Right hindlimb (tissue), 1 donor: ENCODE data around the gene ZNF19.
"Not testable (repeated sequence)": the region's sequence is repeated elsewhere in the genome, so short reads cannot be mapped to it uniquely, and the experiment has no call there.

Experiments used
- DNase-seq: peaks from one replicate; pipeline ENCODE4 v3.0.0-alpha.2; 2018

Gene ZNF19

GRCh38 chr16:71489122-71489521, at the start of gene ZNF19:
TSS of gene ZNF19 (minus strand) at chr16:71489324. CDS start at chr16:71482114, 7,210 bp downstream.
- DNase-seq: no peak

GRCh38 chr16:71537643-71538042, 48.5 kb upstream of the ZNF19 start:
- DNase-seq: no peak

- no peak for DNase-seq
These were observed 47.8 kb upstream of the ZNF19 start for GRCh38 chr16:71536752-71537499.

GRCh38 chr16:71532366-71532765, 43.2 kb upstream of the ZNF19 start:
- no peak for DNase-seq

GRCh38 chr16:71528863-71529262, 39.7 kb upstream of the ZNF19 start:
- no peak for DNase-seq

GRCh38 chr16:71528257-71528656, 39.1 kb upstream of the ZNF19 start:
- no peak for DNase-seq

- DNase-seq: no peak
These were observed 37.0 kb upstream of the ZNF19 start, which contains the start of gene CHST4 for GRCh38 chr16:71526111-71526631. TSS of gene CHST4 (plus strand) at chr16:71526426. CDS start at chr16:71536678, 10,252 bp downstream.

GRCh38 chr16:71524566-71525553, 35.7 kb upstream of the ZNF19 start:
- no peak for DNase-seq

GRCh38 chr16:71520550-71520949, 31.4 kb upstream of the ZNF19 start:
- no peak for DNase-seq

GRCh38 chr16:71515026-71515425, 25.9 kb upstream of the ZNF19 start:
- DNase-seq: no peak

GRCh38 chr16:71514476-71514875, 25.4 kb upstream of the ZNF19 start:
- no peak for DNase-seq

- DNase-seq: no peak
These were observed 24.2 kb upstream of the ZNF19 start for GRCh38 chr16:71513302-71513701.

- no peak for DNase-seq
These were observed 17.9 kb upstream of the ZNF19 start for GRCh38 chr16:71507061-71507460.

- DNase-seq: no peak
These were observed 15.8 kb upstream of the ZNF19 start for GRCh38 chr16:71504901-71505300.

GRCh38 chr16:71504051-71504450, 14.9 kb upstream of the ZNF19 start:
- not testable (repeated sequence) for DNase-seq

GRCh38 chr16:71501547-71501946, 12.4 kb upstream of the ZNF19 start:
- no peak for DNase-seq

GRCh38 chr16:71500964-71501363, 11.8 kb upstream of the ZNF19 start:
- DNase-seq: no peak

GRCh38 chr16:71499775-71500364, 10.7 kb upstream of the ZNF19 start:
- peak; percentile 41 for DNase-seq

GRCh38 chr16:71498031-71498430, 8.9 kb upstream of the ZNF19 start:
- no peak for DNase-seq

- DNase-seq: no peak
These were observed 4.1 kb upstream of the ZNF19 start for GRCh38 chr16:71493213-71493612.

GRCh38 chr16:71492786-71493185, 3.7 kb upstream of the ZNF19 start:
- DNase-seq: no peak

- no peak for DNase-seq
These were observed 1.9 kb upstream of the ZNF19 start for GRCh38 chr16:71491054-71491453.

GRCh38 chr16:71490361-71490760, 1.2 kb upstream of the ZNF19 start:
- DNase-seq: no peak
